Karpas-422 (cell line): ENCODE measurements around the gene NR6A1. TPM values are rescaled to one million over a fixed set of nuclear protein-coding genes. Genes with fewer than 3 reads are reported as not detected.

Experiments used
- DNase-seq: peaks from one replicate; pipeline ENCODE4 v3.0.0-alpha.2; 2015
- H2AFZ ChIP-seq: fragments of 200-600 bp; sonication (generic); 2 replicates; pipeline ENCODE4 v1.6.1; 2014; ENCODE audit warnings: antibody characterized with exemption, low read length, mixed read lengths
- H3K27ac ChIP-seq: fragments of 200-600 bp; sonication (generic); 2 replicates; pipeline ENCODE4 v1.5.1; 2014; ENCODE audit warnings: mild to moderate bottlenecking, low read length, moderate library complexity
- H3K27me3 ChIP-seq: fragments of 200-600 bp; sonication (generic); 2 replicates; pipeline ENCODE4 v1.6.1; 2014; ENCODE audit warnings: low read length, mixed read lengths
- H3K36me3 ChIP-seq: fragments of 200-600 bp; sonication (generic); 2 replicates; pipeline ENCODE4 v1.6.1; 2014; ENCODE audit warnings: low read length, mixed read lengths; ENCODE audit not compliant: insufficient read depth
- H3K4me1 ChIP-seq: fragments of 200-600 bp; sonication (generic); 2 replicates; pipeline ENCODE4 v1.6.1; 2014; ENCODE audit warnings: mild to moderate bottlenecking, low read length, mixed read lengths
- H3K4me2 ChIP-seq: fragments of 200-600 bp; sonication (generic); 2 replicates; pipeline ENCODE4 v1.6.1; 2014; ENCODE audit warnings: low read length, low read depth, mild to moderate bottlenecking; ENCODE audit not compliant: poor library complexity, severe bottlenecking
- H3K4me3 ChIP-seq: fragments of 200-600 bp; sonication (generic); 2 replicates; pipeline ENCODE4 v1.5.1; 2014; ENCODE audit warnings: mild to moderate bottlenecking, antibody characterized with exemption, low read length, mixed read lengths
- H3K79me2 ChIP-seq: fragments of 200-600 bp; sonication (generic); 2 replicates; pipeline ENCODE4 v1.6.1; 2014; ENCODE audit warnings: mild to moderate bottlenecking, low read length, mixed read lengths
- H3K9ac ChIP-seq: fragments of 200-600 bp; sonication (generic); 2 replicates; pipeline ENCODE4 v1.6.0; 2014; ENCODE audit warnings: low read length
- H3K9me2 ChIP-seq: fragments of 200-600 bp; sonication (generic), shearing (Covaris generic); replicated peaks from 2 replicates; pipeline ENCODE4 v1.6.0; 2014; ENCODE audit warnings: mild to moderate bottlenecking, low read length, moderate library complexity; ENCODE audit not compliant: insufficient read depth
- H3K9me3 ChIP-seq: fragments of 300-700, 200-600 bp; sonication (generic); 2 replicates; pipeline ENCODE4 v1.6.1; 2014; ENCODE audit warnings: low read length, mixed read lengths
- H4K20me1 ChIP-seq: fragments of 200-600 bp; sonication (generic); 2 replicates; pipeline ENCODE4 v1.6.1; 2014; ENCODE audit warnings: mild to moderate bottlenecking, antibody characterized with exemption, low read length, low read depth; ENCODE audit not compliant: insufficient read depth
- total RNA-seq: library from RNA; depleted of rRNA; stranded (reverse); fragments of >200 nt; shearing (Covaris generic); gene quantifications from 2 replicates; pipeline ENCODE4 v1.2.3, GENCODE V29; 2014; ENCODE audit warnings: low replicate concordance

NR6A1 gene
- total RNA-seq, 1 experiment from 2014 or later, result 3.1 TPM

GRCh38 chr9:124674651-124675050 lies 96.5 kb downstream of the NR6A1 start:
- no peaks in the 10 kb centered on the region for H3K36me3 ChIP-seq
- H3K4me1 ChIP-seq, result no peaks in the 10 kb centered on the region
- DNase-seq, result no peak
- H3K79me2 ChIP-seq, result no peaks in the 10 kb centered on the region
- H3K4me2 ChIP-seq, result no peak overlapping the region
- no peaks in the 10 kb centered on the region for H3K9me3 ChIP-seq
- peaks cover 11% of the 10 kb centered on the region for H4K20me1 ChIP-seq
- H3K27me3 ChIP-seq, result no peaks in the 10 kb centered on the region
- H3K27ac ChIP-seq, result no peak overlapping the region
- H3K9me2 ChIP-seq, result no peaks in the 10 kb centered on the region
- no peak overlapping the region for H2AFZ ChIP-seq
- no peak overlapping the region for H3K4me3 ChIP-seq
- no peak overlapping the region for H3K9ac ChIP-seq

- no peaks in the 10 kb centered on the region for H3K79me2 ChIP-seq
- H4K20me1 ChIP-seq, result peaks cover 11% of the 10 kb centered on the region
- H3K9ac ChIP-seq, result no peak overlapping the region
- no peaks in the 10 kb centered on the region for H3K4me1 ChIP-seq
- H3K36me3 ChIP-seq, result no peaks in the 10 kb centered on the region
- no peak overlapping the region for H3K4me3 ChIP-seq
- H3K27ac ChIP-seq, result no peak overlapping the region
- no peak overlapping the region for H2AFZ ChIP-seq
- no peaks in the 10 kb centered on the region for H3K27me3 ChIP-seq
- no peaks in the 10 kb centered on the region for H3K9me3 ChIP-seq
- no peak for DNase-seq
- H3K4me2 ChIP-seq, result no peak overlapping the region
- no peaks in the 10 kb centered on the region for H3K9me2 ChIP-seq
Measured at GRCh38 chr9:124673063-124673462, 98.0 kb downstream of the NR6A1 start.

DNA sequence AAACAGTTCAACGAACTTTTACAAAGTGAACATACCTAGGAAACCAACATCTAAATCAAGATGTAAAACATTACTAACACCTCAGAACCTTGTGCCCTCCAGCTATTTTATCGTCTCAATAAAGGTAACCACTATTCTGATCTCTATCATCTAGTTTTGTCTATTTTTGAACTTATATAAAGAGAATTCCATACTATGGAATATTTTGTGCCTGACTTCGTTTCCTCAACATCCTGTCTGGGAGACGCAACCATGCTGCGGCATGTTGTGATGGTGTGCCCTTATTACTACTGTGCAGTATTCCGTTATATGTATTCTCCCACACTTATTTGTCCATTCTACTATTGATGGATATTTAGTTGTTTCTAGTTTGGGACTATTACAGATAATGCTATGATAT lies 99.2 kb downstream of the NR6A1 start:
- Histone ChIP-seq H3K4me2 (no peak overlapping the region), H3K9ac (no peak overlapping the region), H3K4me3 (no peak overlapping the region), H3K9me3 (no peaks in the 10 kb centered on the region), H3K27ac (no peak overlapping the region), H3K9me2 (no peaks in the 10 kb centered on the region), H3K27me3 (no peaks in the 10 kb centered on the region), H2AFZ (no peak overlapping the region), H3K36me3 (no peaks in the 10 kb centered on the region), H3K79me2 (no peaks in the 10 kb centered on the region), H3K4me1 (no peaks in the 10 kb centered on the region), H4K20me1 (peaks cover 10% of the 10 kb centered on the region)
- DNase-seq, result no peak

- no peak overlapping the region for H3K4me3 ChIP-seq
- H3K79me2 ChIP-seq, result no peaks in the 10 kb centered on the region
- H3K36me3 ChIP-seq, result no peaks in the 10 kb centered on the region
- H4K20me1 ChIP-seq, result no peaks in the 10 kb centered on the region; the same call in 1 of the 2 replicates
- no peak for DNase-seq
- no peaks in the 10 kb centered on the region for H3K9me3 ChIP-seq
- no peaks in the 10 kb centered on the region for H3K9me2 ChIP-seq
- no peak overlapping the region for H3K4me2 ChIP-seq
- no peak overlapping the region for H3K27ac ChIP-seq
- H2AFZ ChIP-seq, result no peak overlapping the region
- H3K9ac ChIP-seq, result no peak overlapping the region
- no peaks in the 10 kb centered on the region for H3K27me3 ChIP-seq
- peaks cover 10% of the 10 kb centered on the region for H3K4me1 ChIP-seq
Measured at GRCh38 chr9:124666642-124667041, 104.5 kb downstream of the NR6A1 start.

GRCh38 chr9:124665391-124666058 lies 105.6 kb downstream of the NR6A1 start:
- no peaks in the 10 kb centered on the region for H3K36me3 ChIP-seq
- no peaks in the 10 kb centered on the region for H3K27me3 ChIP-seq
- H4K20me1 ChIP-seq, result no peaks in the 10 kb centered on the region; the same call in 1 of the 2 replicates
- H3K9me3 ChIP-seq, result no peaks in the 10 kb centered on the region
- no peaks in the 10 kb centered on the region for H3K9me2 ChIP-seq
- H3K4me3 ChIP-seq, result no peak overlapping the region
- H2AFZ ChIP-seq, result no peak overlapping the region
- H3K9ac ChIP-seq, result no peak overlapping the region
- H3K4me2 ChIP-seq, result no peak overlapping the region
- no peak for DNase-seq
- no peaks in the 10 kb centered on the region for H3K79me2 ChIP-seq
- H3K4me1 ChIP-seq, result peaks cover 10% of the 10 kb centered on the region
- H3K27ac ChIP-seq, result no peak overlapping the region

- Histone ChIP-seq H3K79me2 (no peaks in the 10 kb centered on the region), H3K4me2 (no peak overlapping the region), H4K20me1 (peaks cover 3% of the 10 kb centered on the region; the same call in 1 of the 2 replicates), H3K4me1 (peaks cover 16% of the 10 kb centered on the region), H3K36me3 (no peaks in the 10 kb centered on the region), H2AFZ (no peak overlapping the region), H3K9ac (no peak overlapping the region), H3K27me3 (no peaks in the 10 kb centered on the region), H3K9me3 (no peaks in the 10 kb centered on the region), H3K9me2 (no peaks in the 10 kb centered on the region), H3K4me3 (no peak overlapping the region), H3K27ac (no peak overlapping the region)
- no peak for DNase-seq
Measured at GRCh38 chr9:124664143-124664542, 107.0 kb downstream of the NR6A1 start.

DNA sequence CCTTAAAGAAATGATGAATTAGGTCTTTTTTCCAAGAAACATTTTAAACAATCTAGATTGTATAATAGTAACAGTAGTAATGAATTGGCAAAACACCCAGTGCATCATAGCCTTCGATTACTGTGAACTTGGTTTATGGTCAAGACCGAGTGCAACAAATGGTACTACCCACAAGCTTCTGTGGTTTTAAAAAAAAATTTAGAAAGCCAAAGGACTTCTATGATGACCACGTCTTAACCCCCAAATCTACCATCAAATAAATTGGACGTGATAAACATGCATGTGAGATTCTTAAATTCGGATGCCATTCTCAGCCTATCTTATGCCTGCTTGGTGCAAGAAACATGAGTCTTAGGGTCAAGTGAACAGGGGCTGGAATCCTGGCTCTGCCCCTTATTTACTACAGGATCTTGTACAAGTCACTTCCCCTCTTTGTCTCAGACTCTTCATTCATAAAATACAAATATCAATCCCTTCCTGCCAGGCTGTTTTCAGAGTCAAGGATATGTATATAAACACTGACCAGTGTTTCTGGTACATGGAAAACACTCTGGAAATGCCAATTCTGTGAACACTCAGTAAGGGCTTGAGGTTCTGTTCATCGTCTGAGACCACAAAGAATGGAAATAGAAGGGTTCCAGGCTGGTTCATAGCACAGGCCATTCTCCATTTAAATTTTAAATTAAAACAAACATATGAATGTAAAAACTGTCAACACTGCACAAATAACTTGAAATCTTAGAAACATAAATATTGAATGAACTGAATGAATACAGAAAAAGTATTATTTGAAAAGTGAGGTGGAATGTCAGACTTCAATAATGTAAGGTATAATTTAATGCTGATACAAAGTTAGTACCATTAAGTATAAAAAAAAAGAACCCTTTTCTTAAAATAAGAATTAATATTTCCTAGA lies 107.8 kb downstream of the NR6A1 start:
- Histone ChIP-seq H3K36me3 (no peaks in the 10 kb centered on the region), H3K79me2 (no peaks in the 10 kb centered on the region), H3K4me2 (no peak overlapping the region), H3K27ac (no peak overlapping the region), H3K9me2 (no peaks in the 10 kb centered on the region), H3K9ac (no peak overlapping the region), H3K4me1 (peaks cover 24% of the 10 kb centered on the region), H3K27me3 (no peaks in the 10 kb centered on the region), H2AFZ (no peak overlapping the region), H3K4me3 (no peak overlapping the region), H3K9me3 (no peaks in the 10 kb centered on the region), H4K20me1 (peaks cover 3% of the 10 kb centered on the region; the same call in 1 of the 2 replicates)
- no peak for DNase-seq

DNA sequence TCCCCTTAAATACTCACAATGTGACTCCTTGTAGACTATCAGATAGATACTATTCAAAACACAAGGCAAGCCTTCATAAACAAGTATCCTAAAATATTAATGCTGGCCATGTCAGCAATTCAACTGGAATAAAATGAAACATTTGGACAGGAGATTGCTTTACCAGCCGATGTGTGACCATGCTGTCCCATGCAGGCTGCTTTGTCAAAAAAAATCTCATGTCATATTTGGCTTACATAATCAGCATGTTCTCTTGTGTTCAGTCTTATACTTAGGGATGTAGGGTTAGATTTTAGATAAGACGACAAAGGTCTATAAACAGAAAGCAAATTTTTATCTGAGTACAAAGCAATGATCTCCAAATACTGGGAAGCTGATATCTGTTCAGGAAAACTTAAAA lies 108.5 kb downstream of the NR6A1 start:
- DNase-seq, result no peak
- H3K79me2 ChIP-seq, result no peaks in the 10 kb centered on the region

More for the DNA sequence above, 108.5 kb downstream of the NR6A1 start:
- H3K27me3 ChIP-seq, result no peaks in the 10 kb centered on the region
- H3K9me2 ChIP-seq, result no peaks in the 10 kb centered on the region
- H3K36me3 ChIP-seq, result no peaks in the 10 kb centered on the region
- peaks cover 29% of the 10 kb centered on the region for H3K4me1 ChIP-seq
- no peak overlapping the region for H2AFZ ChIP-seq
- H3K9me3 ChIP-seq, result no peaks in the 10 kb centered on the region
- H3K4me3 ChIP-seq, result no peak overlapping the region
- H3K9ac ChIP-seq, result no peak overlapping the region
- H3K27ac ChIP-seq, result no peak overlapping the region
- H4K20me1 ChIP-seq, result peaks cover 6% of the 10 kb centered on the region; the same call in 1 of the 2 replicates
- H3K4me2 ChIP-seq, result no peak overlapping the region
